GM19324 (cell line): Measurements from ENCODE around the gene ACTR3C.
"Not testable (repeated sequence)": the region's sequence is repeated elsewhere in the genome, so short reads cannot be mapped to it uniquely, and the experiment has no call there.

Experiments used
- ATAC-seq: cut with Tn5 transposase; IDR thresholded peaks from one replicate; pipeline ENCODE4 v1.9.1; 2021; ENCODE audit warnings: mild to moderate bottlenecking, moderate library complexity; ENCODE audit not compliant: unreplicated experiment, low FRiP score

Gene ACTR3C

GRCh38 chr7:150316987-150317386 lies 6.4 kb downstream of the ACTR3C start:
- not testable (repeated sequence) for ATAC-seq

GRCh38 chr7:150314639-150315239 lies 8.6 kb downstream of the ACTR3C start:
- ATAC-seq, result no peak

DNA sequence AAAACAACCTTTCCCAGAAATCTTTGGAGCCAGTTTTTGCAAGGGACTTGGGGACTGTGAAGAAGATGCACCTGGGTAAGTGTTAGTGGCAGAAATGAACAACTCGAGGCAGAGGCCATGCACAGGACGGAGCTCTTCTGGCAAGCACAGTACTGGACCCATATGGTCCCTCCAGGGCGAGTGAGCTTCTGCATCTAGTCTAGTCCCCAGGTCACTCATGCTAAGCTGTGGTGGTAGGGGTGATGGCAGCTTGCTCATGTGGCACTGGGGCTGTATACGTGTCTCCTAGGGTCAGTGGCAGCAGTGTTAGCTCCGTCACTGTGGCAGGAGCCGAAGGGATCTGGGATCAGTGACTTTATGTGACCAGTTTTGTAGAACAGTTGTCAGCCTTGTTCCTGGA lies 9.5 kb downstream of the ACTR3C start:
- ATAC-seq, result no peak

GRCh38 chr7:150313367-150313809 lies 10.0 kb downstream of the ACTR3C start:
- no peak for ATAC-seq

DNA sequence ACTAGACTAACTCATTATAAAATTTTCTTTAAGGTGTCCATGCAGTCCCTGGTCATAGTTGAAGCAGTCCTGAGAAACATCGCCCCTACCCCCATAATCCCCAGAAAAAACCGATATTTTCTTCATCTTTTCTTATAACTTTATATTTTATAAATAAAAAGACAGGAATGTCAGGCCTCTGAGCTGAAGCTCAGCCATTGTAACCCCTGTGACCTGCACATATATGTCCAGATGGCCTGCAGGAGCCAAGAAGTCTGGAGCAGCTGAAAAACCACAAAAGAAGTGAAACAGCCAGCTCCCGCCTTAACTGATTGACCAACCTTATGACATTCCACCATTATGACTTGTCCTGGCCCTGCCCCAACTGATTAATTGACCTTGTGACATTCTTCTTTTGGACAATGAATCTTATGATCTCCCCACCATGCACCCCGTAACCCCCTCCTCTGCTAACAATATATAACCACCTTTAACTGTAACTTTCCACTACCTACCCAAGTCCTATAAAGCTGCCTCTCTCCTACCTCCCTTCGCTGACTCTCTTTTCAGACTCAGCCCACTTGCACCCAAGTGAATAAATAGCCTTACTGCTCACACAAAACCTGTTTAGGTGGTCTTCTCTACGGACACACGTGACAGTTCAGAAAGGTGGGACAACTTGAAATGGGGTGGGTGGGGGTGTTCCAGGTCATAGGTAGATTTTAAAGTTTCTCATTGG lies 10.5 kb downstream of the ACTR3C start:
- not testable (repeated sequence) for ATAC-seq

DNA sequence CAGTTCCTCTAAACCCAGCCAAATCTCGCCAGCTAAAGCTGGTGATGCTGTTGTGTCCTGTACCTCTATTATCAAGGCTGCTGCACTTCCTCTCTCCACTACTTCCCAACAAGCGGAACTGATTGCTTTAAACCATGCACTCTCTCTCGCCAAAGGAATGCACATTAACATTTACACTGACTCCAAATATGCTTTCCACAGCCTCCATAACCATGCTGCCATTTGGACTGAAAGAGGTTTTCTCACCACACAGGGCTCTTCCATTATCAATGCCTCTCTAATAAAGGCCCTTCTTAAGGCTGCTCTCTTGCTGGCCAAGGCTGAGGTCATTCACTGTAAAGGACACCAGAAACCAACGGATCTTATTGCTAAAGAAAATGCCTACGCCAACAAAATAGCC lies 11.6 kb downstream of the ACTR3C start:
- ATAC-seq, result no peak

DNA sequence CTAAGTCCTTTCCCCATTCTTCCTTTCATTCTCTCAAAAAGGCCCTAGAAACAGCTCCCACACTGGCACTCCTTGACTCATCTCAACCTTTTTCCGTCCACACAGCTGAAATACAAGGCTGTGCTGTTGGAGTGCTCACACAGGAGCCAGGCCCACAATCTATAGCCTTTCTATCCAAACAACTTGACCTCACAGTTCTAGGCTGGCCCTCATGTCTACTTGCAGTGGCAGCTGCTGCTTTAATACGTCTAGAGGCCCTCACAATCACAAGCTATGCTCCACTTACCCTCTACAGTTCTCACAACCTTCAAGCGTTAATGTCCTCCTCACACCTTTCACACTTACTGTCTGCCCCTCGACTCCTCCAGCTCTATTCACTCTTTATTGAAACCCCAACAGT lies 12.2 kb downstream of the ACTR3C start:
- ATAC-seq, result no peak

GRCh38 chr7:150308575-150308974 lies 14.8 kb downstream of the ACTR3C start:
- ATAC-seq, result no peak

DNA sequence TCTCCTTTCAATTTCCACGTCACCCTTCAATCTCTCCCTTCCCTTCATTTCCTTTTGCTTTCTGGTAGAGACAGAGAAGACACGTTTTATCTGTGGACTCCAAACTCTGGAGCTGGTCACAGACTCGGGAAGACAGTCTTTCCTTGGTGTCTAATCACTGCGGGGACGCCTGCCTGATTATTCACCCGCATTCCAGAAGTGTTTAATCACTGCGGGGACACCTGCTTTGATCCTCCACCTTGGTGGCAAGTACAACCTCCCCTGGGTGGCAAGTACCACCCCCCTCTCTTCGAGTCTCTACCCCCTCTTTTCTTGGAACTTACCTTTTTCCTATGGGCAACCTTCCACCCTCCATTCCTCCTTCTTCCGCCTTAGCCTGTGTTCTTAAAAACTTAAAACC lies 15.4 kb downstream of the ACTR3C start:
- no peak for ATAC-seq

DNA sequence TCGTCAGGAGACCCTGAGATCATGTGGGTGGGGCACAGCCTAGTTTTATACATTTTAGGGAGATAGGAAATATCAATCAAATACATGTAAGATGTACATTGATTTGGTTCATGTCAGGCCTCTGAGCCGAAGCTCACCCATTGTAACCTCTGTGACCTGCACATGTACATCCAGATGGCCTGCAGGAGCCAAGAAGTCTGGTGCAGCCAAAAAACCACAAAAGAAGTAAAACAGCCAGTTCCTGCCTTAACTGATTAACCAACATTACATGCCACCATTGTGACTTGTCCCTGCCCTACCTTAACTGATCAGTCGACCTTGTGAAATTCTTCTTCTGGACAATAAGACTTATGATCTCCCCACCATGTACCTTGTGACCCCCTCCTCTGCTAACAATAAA lies 16.2 kb downstream of the ACTR3C start:
- ATAC-seq, result no peak

- not testable (repeated sequence) for ATAC-seq
Measured at GRCh38 chr7:150306377-150306776, 17.0 kb downstream of the ACTR3C start.

- ATAC-seq, result not testable (repeated sequence)
Measured at GRCh38 chr7:150305903-150306284, 17.5 kb downstream of the ACTR3C start.

GRCh38 chr7:150305259-150305902 lies 18.0 kb downstream of the ACTR3C start:
- not testable (repeated sequence) for ATAC-seq

GRCh38 chr7:150304499-150305258 lies 18.7 kb downstream of the ACTR3C start:
- not testable (repeated sequence) for ATAC-seq

DNA sequence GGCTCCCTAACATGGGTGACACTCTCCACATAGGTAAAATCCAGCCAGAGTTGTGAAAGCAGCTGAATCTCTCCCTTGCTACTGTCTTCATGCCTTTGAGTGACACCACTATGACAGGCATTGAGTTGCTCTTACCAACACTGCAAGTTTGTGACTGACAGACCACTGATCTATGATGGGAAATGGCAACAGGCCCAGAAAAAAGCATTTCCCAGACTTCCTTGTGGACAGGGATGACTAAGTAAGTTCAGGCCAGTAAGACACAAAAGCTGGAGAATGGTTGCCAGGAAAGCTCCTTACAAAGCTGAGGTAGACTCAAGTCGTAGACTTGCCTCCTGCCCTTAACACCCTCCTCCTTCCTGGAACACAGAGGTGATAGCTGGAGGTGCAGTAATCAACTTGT lies 20.4 kb downstream of the ACTR3C start:
- ATAC-seq, result not testable (repeated sequence)

- not testable (repeated sequence) for ATAC-seq
Measured at GRCh38 chr7:150297978-150298377, 25.4 kb downstream of the ACTR3C start.

DNA sequence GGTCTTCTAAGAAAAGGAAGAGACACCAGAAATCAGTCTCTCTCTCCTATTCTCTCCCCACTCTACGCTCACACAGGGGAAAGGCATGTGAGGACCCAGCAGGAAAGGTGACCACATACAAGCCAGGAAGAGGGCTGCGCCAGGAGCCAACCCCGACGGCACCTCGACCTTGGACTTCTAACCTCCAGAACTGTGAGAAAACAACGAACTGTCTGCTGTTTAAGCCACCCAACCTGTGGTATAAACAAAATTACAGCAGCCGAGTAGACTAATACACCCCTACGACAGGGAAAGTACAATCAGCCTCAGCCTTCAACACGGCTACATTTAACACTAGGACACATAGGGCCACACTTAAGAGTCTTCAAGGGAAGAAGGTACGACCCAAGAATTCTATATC lies 26.5 kb downstream of the ACTR3C start:
- not testable (repeated sequence) for ATAC-seq

DNA sequence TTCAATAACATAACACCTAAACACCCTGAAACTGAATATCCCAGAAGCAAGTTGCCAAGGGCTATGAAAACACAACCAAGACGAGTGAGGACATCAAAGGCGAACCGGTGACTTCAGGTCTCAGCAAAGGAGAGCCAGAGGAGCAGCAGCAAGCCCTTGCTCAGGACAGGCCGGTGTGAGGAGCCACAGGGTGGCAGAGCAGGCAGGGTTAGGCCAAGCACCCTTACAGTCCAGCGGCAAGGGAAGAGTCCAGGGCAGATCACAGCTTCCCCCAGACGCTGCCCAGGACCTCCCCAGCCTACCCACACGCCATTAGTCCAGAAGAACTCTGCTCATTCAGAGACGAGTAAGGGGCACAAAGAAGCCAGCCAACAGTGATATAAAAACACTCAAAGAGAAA lies 27.7 kb downstream of the ACTR3C start:
- not testable (repeated sequence) for ATAC-seq

GRCh38 chr7:150295027-150295426 lies 28.3 kb downstream of the ACTR3C start:
- ATAC-seq, result not testable (repeated sequence)

GRCh38 chr7:150290317-150290716 lies 33.0 kb downstream of the ACTR3C start:
- ATAC-seq, result not testable (repeated sequence)

GRCh38 chr7:150288816-150289215 lies 34.5 kb downstream of the ACTR3C start:
- not testable (repeated sequence) for ATAC-seq
